ENCODE measurements around the gene SLC19A2. TPM values are rescaled to one million over a fixed set of nuclear protein-coding genes. Genes with fewer than 3 reads are reported as not detected.

SLC19A2 gene
- 4.1 to 8.6 TPM (median 8.0 TPM) in 5 replicates for total RNA-seq (2022; extraction: Qiagen RNA extraction; ENCODE audit: low read depth)

GRCh38 chr1:169485431-169486280, at the start of gene SLC19A2:
SLC19A2 (minus strand) TSS chr1:169485944; CDS start chr1:169485766, 178 bp downstream.

GRCh38 chr1:169427081-169427641, 58.6 kb downstream of the SLC19A2 start, which contains the start of gene CCDC181:
CCDC181 (minus strand) TSS chr1:169427474; CDS start chr1:169424927, 2,547 bp downstream.

Other genes starting within 250 kb of the SLC19A2 start
- 16.3 to 38.8 TPM (median 22.2 TPM) in 5 replicates for gene NME7, start 118.1 kb downstream of the SLC19A2 start, total RNA-seq (2022; extraction: Qiagen RNA extraction; ENCODE audit: low read depth)
- 11.7 to 21.2 TPM (median 14.4 TPM) in 5 replicates for gene BLZF1, start 117.7 kb downstream of the SLC19A2 start, total RNA-seq (2022; extraction: Qiagen RNA extraction; ENCODE audit: low read depth)
- gene CCDC181, start 58.5 kb downstream of the SLC19A2 start, total RNA-seq (2022; extraction: Qiagen RNA extraction; ENCODE audit: low read depth), result 0.07 to 0.25 TPM (median 0.15 TPM) in 3 of 5 replicates, not detected in the others
- gene F5, start 100.5 kb upstream of the SLC19A2 start, total RNA-seq (2022; extraction: Qiagen RNA extraction; ENCODE audit: low read depth), result 0.03 to 0.12 TPM (median 0.10 TPM) in 5 replicates
- not detected in 5 replicates for gene SELP, start 144.2 kb upstream of the SLC19A2 start, total RNA-seq (2022; extraction: Qiagen RNA extraction; ENCODE audit: low read depth)
- gene SELL, start 225.7 kb upstream of the SLC19A2 start, total RNA-seq (2022; extraction: Qiagen RNA extraction; ENCODE audit: low read depth), result 0.10 to 0.27 TPM (median 0.25 TPM) in 4 of 5 replicates, not detected in the other
- gene SELE, start 248.1 kb upstream of the SLC19A2 start, total RNA-seq (2022; extraction: Qiagen RNA extraction; ENCODE audit: low read depth), result not detected in 5 replicates

All from A549 treated with RU486 at 1 μM for 4 hours (cell line).